NCI-H2081 (cell line): ENCODE results near the gene FMNL3.
A peak's percentile ranks its signal among the peaks of the same experiment; 100 is the strongest.
"Not testable (repeated sequence)": the region's sequence is repeated elsewhere in the genome, so short reads cannot be mapped to it uniquely, and the experiment has no call there.

Experiments used
- DNase-seq, 2 experiments: peaks; one replicate each; lab custom pipeline; 2025; lab: John Stamatoyannopoulos, UW

Gene FMNL3

DNA sequence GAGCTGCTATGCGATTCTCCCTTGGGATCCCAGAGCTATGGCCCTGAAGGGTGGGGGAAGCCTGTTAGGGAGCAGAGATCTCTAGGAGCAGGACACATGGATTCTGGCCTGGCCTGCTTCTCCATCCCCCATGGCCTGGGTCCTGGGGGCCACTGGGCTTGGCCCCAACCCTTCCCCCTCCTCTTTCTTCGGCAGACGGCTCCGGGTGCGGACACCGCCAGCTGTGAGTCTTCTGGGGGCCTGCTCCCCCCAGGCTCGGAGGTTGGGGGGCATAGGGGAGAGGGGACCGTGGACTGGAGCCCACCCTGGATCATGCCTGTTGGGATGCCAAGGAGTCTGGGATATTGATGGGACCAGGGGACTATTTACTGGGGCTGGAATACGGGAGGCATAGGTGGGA, 74.8 kb downstream of the FMNL3 start:
- no peak for DNase-seq

DNA sequence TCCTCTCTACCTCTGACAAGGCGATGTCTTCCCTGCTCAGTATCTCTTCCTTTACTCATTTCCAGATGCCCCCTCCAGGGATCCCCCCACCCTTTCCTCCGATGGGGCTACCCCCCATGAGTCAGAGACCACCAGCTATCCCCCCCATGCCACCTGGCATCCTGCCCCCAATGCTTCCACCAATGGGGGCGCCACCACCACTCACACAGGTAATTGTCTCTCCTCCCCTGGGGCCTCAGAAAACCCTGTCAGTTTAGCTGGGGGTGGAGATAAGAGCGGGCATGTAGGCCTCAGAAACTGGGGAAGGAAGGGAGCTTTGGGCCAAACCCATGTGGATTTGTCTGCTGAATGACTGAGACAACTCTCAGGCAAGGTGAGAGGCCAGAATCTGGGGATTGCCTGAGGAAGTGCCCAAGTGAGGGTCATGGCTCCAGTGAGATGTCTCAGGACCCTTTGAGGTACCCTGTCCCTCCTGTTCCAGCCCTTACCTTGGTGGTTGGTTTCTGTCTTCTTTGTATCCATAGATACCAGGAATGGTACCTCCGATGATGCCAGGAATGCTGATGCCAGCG, 75.8 kb downstream of the FMNL3 start:
- no peak for DNase-seq

DNA sequence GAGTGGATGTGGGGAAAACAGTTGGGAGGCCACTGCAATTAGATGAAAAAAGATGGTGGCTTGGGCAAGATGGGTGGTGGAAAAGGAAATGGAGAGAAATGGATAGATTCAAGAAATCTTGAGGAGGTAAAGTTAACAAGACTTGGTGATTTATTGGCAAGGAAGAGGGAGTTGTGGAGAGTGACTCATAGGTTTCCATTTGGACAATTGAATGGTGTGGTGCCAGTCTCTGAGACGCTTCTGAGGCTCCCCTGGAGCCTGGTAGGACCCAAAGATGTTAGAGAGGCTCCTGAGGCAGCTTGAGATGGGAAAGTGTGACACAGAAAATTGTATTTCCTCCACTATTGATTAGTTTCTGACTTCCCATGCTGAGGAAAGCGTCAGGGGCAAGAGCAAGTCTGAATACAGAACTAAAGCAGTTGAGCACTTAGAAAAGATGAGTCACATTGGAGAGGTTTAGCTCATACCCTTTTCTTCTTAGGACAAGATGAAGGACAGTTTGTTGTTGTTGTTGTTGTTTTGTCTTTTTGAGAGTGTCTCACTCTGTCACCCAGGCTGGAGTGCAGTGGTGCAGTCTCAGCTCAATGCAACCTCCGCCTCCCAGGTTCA, 79.3 kb downstream of the FMNL3 start:
- DNase-seq, result no peak

DNA sequence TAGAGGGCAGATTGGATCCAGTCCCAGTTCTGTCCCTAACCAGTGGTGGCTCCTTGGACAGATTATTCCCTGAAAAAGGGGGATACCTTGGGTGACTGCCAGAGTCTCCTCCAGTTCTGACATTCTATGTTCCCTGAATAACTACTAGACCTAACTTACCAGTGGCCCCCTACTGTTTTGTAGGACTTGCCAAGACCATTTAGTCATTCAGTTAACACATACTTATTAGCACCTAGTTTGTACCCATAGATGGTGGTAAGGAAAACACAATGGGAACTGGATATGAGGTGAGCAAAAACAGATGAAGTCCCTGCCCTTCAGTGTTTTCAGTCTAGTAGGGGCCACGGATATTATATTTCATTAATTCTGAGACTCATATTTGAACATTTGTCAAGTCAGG, 80.4 kb downstream of the FMNL3 start:
- DNase-seq, result no peak

DNA sequence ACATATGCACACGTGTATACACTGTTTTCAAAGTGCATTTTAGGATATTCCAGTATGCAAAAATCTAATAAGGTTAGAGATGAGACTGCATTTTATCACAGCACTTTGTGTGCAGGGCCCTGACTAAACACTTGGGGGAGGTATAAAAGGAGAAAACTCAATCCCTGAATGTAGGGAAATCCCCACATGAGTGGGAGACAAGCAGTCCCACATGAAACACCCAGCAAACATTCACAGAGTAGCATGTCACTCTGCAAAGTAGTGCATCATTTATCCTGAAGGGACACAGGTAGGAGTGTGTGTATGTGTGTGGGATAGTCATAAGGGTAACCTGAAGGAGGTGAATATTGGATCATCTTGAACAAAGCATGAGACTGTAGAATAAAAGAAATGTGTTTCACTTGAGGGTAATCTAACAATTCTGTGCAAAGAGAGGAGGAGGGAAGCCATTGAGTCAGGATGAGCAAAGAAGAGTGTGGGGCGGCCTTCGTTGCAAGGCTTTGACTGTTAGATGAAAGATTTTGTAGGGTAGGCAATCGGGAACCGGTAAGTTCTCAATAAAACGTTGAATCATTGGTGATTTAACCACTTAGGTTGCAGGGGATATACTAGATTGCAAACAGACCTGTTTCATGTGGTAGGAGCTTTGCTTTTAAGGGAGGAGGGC, 80.9 kb downstream of the FMNL3 start:
- DNase-seq, result no peak

DNA sequence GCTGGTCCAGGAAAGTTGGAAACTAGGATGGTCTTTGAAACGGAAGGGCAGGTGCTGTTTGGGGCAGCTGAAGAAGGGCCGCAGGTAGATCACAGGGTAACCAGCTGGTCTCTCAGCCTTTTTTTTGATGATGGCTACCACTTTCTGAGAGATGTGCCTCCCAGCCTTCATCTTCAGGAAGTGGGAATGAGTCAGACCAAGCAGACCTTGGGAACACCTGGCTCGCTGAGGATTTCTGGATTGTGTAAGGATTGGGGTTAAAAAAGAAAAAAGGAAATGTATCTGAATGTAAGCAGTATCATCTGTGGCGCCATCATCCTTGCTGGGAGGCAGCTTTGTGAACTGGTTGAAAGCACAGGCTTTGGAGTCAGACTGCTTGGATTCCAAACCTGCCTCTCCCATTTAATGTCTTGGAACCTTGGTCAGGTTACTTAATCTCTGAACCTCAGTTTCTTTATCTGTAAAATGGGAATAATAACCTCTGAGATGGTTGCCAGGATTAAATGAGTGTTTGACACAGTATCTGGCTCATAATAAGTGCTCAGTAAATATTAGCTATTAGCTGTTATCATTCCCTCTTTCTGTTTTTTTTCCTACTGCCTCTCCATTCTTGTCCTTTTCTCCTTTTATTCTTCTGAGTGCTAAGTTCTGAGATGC, 82.2 kb downstream of the FMNL3 start:
- no peak for DNase-seq

DNA sequence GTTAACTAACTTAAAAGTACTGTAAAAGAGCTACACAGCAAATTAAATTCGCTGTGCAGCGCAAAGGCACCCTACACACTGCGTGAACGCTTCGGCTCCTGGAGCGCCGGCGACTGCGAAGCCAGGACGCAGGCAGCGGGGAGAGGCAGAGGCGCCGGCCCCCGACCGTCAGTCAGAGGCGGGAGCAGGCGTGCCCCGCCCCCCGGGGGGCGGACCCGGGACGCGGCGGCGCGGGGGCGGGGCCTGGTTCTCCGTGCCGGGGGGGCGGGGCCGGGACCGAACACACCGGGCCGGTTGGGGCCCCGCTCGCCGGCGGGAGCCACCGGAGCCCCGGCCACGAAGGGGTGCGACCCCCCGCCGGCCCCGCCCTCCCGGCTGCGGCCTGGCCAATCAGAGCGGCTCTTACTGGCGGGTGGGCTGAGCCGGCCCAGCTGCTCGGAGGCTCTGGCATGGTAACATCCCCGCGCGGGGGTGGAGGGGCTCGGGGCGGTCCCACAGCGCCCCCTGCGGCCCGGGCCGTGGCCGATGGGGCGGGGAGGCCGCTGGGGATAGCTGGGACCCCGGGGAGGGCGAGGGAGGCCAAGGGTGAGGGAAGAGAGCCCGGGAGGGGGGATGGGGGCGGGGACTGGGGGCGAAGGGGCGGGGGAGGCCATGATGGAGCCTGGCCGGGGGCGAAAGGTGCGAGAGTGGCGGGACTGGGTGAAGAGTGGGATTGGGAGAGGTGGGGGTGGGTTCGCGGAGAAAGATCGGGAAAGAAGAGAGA, 83.9 kb downstream of the FMNL3 start, which contains the start of gene PRPF40B:
PRPF40B (plus strand) TSS at position 420 of the 763 bp plus-strand sequence; CDS start at position 450, 30 bp downstream.
- peak; percentile 83 to 88 for DNase-seq

DNA sequence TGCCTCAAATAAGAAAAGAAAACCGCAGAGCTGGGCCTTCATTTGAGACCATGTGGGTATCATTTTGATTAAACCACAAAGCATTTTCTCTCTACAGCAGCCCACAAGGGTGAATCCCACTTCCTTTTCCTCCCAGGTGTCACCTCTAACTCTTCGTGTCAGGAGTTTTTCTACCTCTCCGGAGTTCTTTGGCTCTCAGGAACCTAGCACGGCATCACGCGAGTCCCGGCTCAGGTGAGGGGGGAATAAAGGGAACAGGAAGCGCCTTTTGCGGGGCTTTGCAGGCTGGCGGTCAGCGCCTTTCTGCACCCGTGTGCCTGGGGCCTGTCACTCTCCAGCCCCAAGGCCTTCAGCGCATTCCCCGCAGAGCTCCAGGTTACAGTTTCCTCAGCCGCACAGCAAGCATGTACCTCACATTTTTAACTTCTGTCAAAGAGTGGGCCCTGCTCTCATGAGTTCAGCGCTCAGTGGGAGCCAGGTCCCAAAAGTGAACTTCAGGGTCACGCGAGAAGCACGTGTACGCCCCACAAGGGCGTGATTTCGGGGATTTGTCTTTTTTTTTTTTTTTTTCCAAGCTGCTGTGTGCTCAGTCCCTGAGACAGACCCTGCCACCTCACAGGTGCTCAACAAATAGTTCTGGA, 84.6 kb downstream of the FMNL3 start:
- DNase-seq, result peak in 1 of 2 experiments; percentile 47

DNA sequence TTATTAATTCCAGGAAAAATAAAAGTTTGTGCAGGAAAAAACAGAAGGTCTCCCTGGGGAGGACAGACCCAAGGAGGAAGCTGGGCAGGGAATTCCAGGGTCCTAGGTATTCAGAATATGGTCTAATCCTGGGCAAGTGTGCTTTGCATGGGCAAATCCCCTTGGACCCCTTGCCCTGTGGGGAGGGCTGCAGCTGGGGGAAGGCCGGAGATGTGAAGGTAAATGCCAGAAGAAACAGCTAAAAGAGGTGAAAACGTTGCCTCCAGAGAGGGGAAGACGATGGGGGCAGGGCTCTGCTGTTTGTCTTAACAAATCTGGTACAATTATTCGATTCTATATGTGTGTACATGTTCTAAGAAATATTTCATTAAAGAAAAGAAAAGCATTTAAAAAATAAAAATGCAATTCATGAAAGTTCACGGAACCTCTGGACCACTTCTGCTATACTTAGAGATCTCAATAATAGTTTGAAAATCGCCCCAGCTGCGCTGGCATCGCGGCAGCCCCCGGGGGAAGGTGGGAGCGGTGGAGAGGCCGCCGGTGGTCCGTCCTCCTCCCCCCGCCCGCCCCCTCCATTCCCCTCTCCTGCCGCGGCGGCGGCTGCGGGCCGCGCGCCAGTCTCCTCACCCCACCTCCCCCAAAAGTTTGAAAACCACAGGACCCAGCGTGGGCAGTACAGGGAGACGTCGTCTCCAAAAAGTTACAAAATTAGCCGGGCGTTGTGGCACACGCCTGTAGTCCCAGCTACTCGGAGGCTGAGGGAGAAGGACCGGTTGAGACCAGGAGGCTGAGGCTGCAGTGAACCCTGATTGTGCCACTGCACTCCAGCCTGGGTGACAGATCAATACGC, 85.3 kb downstream of the FMNL3 start:
- no peak for DNase-seq

DNA sequence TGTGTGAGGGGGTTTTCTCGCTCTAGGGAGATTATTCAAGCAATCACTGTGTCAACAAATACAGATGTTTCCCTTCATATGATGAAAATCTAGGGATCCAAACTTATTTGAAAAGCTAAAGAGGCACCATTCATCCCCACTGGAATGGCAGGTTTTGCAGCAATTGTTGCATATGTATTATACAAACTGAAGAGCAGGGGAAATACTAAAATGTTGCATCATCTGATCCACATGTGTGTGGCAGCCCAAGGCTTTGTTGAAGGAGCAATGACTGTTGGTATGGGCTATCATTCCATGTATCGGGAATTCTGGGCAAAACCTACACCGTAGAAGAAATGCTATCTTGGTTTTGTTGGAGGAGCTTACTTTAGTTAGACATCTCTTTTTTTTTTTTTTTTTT, 87.9 kb downstream of the FMNL3 start:
- no peak for DNase-seq

DNA sequence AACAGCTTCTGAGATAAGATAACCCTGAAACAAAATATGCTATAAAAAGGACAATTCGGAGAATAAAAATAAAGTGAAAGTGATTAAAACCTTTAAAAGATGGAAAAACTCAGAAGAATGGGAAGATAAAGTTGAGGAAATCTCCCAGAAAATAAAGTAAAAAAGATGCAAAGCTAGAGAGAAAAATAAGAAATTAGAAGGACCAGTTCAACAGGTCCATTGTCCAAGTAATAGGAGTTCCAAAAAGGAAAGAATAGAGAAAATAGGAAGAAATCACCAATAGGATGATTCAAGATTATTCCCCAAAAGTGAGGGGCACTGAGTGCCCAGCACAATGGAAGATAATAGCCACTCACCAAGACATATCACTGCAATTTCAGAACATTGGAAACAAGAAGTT, 88.6 kb downstream of the FMNL3 start:
- DNase-seq, result no peak

DNA sequence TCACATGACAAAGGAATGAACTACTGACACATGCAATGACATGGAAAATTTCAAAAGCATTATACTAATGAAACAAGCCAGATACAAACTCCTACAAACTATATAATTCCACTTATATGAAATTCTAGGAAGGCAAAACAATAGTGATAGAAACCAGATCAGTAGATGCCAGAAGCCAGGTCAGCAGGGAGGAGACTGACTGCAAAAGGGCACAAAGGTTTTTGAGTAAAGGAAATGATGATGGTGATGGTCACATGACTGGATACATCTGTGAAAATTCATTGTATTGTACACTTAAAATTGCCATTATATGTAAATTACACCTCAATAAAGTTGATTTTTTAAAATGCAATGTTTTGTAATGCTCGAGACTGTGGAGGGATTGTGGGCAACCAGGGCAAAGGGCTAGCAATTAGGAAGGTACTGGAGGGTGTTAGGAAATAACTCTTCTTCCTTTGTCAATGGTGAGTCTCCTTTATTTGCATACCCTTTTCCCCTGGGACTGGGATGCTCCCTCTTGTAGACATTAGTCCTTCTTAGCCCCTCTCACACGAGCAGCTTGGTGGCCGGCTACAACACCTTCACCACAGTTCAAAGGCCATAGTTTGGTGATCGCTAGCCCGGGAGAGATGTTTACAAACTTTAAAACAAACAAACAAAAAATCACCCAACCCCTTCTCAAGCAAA, 90.5 kb downstream of the FMNL3 start:
- DNase-seq, result no peak

DNA sequence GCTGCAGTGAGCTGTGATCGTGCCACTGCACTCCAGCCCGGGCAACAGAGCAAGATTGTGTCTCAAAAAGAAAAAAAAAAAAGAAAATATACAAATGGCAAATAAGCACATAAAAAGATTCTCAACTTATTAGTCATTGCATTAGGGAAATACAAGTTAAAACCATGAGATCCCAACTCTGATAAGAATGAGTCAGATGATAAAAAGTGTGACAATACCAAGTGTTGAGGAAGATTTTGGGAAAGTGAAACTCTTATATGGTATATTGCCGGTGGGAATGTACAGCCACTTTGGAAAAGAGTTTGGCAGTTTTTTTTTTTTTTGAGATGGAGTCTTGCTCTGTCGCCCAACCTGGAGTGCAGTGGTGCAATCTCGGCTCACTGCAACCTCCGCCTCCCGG, 91.5 kb downstream of the FMNL3 start:
- DNase-seq, result no peak

DNA sequence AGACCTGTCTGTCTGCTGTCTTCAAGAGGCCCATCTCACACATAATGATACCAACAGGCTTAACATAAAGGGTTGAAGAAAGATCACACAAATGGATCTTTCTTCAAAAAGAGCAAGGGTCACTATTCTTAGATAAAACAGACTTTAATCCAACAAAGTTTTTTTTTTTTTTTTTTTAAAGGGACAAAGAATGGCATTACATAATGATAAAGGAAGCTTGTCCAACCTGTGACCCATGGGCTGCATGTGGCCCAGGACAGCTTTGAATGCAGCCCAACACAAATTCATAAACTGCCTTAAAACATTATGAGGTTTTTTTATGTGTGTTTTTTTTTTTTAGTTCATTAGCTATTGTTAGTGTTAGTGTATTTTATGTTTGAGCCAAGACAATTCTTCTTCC, 95.0 kb downstream of the FMNL3 start:
- DNase-seq, result no peak

DNA sequence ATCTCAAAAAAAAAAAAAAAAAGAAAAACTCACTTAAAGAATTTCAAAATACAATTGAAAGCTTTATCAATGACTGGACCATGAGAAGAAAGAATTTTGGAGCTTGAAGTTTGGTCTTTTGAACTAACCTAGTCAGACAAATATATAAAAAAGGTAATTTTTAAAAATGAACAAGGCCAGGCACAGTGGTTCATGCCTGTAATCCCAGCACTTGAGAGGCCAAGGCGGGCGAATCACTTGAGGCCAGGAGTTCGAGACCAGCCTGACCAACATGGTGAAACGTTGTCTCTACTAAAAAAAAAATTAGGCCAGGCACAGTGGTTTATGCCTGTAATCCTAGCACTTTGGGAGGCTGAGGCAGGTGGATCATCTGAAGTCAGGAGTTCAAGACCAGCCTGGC, 96.4 kb downstream of the FMNL3 start:
- DNase-seq, result not testable (repeated sequence)

DNA sequence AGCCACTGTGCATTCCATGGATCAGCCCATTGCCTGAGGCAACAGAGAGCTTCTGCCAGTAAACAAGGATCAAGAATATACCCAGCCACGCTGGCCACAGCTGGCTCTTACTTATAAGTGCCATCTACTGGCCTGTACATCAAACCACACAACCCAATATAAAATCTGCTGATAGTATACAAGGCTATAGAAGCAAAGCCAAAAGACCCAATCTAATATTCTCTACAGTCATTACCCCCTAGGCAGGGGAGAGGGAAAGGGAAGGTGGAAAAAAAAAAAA, 97.4 kb downstream of the FMNL3 start:
- peak in 1 of 2 experiments; percentile 6 for DNase-seq

DNA sequence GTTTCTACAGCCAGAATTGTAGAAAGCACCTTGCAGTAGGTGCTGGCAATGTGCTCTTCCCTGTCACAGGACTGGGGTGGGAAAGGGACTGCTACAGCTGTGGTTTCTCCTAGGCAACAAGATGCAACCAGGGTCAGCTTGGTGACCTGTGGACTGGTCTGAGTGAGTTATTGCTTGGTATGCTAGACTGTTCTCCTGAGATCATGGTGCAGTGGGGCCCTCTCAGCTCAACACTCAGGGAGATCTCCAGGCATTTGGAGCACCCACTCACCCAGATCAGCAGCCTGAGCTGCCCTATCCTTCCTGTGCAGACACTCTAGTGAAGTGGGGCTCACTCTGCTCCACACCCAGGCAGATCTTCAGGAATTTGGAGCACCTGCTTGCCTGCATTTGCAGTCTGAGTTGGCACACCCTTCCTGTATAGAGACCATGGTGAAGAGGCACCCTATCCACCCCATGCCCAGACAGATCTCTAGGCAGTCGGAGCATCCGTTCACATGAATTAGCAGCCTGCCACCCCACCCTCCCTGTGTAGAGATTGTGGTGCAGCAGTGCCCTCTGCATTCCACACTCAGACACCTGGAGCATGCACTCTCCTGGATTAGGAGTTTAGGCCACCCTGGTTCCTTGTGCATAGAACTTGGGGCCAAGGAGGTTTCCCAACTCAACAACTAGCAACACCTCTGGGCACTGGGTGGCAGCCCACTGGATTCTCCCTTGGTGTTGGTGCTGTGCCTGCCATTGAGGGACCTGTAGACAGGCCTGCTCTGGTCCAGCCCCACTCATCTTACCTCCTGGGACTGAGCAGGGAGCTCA, 97.9 kb downstream of the FMNL3 start:
- no peak for DNase-seq

DNA sequence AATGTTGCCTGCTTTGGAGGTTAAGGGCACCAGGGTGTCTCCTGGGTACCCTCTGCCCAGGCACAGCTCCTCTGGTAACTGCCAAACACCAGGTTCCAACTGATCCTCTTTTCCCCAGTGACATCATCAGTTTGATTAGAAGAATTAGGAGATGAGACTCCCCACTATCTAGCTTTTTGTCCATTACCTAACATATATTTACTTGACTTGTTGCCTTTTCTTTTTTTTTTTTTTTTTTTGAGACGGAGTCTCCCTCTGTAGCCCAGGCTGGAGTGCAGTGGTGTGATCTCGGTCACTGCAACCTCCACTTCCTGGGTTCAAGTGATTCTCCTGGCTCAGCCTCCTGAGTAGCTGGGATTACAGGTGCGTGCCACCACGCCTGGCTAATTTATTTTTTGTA, 101.7 kb downstream of the FMNL3 start, which contains the start of gene FAM186B:
FAM186B (minus strand) TSS at position 101 of the 400 bp plus-strand sequence. CDS start 162 bp downstream, outside the sequence.
- not testable (repeated sequence) for DNase-seq

DNA sequence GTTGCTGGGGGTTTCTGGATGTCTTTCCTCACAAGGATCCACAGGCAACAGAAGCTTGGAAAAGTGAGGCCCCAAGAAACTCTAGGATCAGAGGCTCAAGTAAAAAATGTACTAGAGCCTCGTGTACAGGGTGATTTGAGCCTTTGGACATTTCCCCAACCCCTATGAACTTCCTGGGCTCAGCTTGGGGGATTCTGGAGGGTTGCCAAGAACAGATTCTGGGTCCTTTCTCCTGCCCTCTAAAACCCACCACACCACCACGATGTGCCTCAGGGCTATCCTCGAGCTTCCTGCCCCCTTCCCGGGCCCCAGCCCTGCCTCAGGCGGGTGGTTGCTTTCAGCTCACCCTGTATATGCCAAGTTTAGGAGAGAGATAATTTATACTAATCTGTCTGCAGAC, 102.3 kb downstream of the FMNL3 start:
- DNase-seq, result no peak
